Neuron (in vitro differentiated cells): Measurements from ENCODE around the gene PTPRN2.
"Not testable (repeated sequence)": the region's sequence is repeated elsewhere in the genome, so short reads cannot be mapped to it uniquely, and the experiment has no call there.

Experiments
- H2AFZ ChIP-seq: one replicate; pipeline ENCODE4 v1.6.1; 2013; ENCODE audit warnings: low read depth, mild to moderate bottlenecking, inconsistent platforms, low read length, moderate library complexity
- H3K27me3 ChIP-seq: one replicate; pipeline ENCODE4 v1.6.1; 2013; ENCODE audit warnings: low read length; ENCODE audit not compliant: insufficient read depth
- H3K36me3 ChIP-seq: one replicate; pipeline ENCODE4 v1.6.1; 2013; ENCODE audit warnings: low read length; ENCODE audit not compliant: insufficient read depth
- H3K4me1 ChIP-seq: one replicate; pipeline ENCODE4 v1.6.1; 2013; ENCODE audit warnings: low read length; ENCODE audit not compliant: insufficient read depth
- H3K4me3 ChIP-seq: 2 replicates; pipeline ENCODE4 v1.5.1; 2013; ENCODE audit warnings: mild to moderate bottlenecking, low read length, moderate library complexity
- H3K9me3 ChIP-seq: one replicate; pipeline ENCODE4 v1.6.1; 2013; ENCODE audit warnings: low read length

Gene PTPRN2

DNA sequence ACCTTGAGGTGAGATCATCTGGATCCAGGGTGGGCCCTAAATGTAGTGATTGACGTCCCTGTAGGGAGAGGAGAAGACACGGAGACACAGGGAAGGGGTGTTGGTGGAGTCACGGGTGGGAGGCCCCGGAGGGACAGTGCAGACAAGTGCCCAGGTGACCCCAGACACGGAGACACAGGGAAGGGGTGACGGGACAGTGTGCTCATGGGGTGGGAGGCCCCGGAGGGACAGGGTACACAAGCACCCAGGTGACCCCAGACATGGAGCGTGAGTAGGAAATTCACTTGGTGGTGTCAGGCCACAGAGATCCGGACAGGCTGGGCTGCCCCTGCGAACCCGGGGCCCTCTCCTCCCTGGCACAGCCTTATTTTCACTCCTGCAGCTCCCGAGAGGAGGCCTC, 176.9 kb downstream of the PTPRN2 start:
- H3K9me3 ChIP-seq: no peaks in the 10 kb centered on the region
- H3K4me1 ChIP-seq: no peaks in the 10 kb centered on the region
- H3K36me3 ChIP-seq: no peaks in the 10 kb centered on the region
- no peaks in the 10 kb centered on the region for H3K27me3 ChIP-seq
- no peak overlapping the region for H2AFZ ChIP-seq
- H3K4me3 ChIP-seq: no peak overlapping the region

DNA sequence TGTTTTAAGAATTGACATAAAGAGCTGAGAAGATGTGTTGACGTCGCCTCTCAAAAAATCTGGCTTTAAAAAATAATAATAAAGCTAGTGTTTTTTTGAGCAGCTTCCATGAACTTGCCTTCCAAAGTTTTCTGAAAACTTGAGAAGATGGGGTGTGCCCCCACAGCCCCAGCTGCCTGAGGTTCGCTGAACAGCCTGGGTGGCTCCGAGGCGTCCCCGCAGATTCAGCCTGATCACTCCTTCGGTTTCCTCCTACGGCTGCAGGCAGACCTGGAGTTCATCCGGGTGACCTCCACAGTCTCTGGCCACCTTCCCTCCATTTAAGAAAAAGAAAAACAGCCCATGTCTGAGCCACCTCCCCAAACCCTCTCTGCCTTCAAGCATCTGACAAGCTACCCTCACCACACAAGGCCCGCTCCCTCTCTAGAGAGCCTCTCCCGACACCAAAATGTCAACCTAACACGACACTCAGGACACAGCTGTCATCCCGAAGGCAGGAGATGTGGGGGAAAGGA, 177.8 kb downstream of the PTPRN2 start:
- Histone ChIP-seq H3K36me3 (no peaks in the 10 kb centered on the region), H3K27me3 (no peaks in the 10 kb centered on the region), H3K4me3 (no peak overlapping the region), H3K9me3 (no peaks in the 10 kb centered on the region), H3K4me1 (no peaks in the 10 kb centered on the region), H2AFZ (no peak overlapping the region)

DNA sequence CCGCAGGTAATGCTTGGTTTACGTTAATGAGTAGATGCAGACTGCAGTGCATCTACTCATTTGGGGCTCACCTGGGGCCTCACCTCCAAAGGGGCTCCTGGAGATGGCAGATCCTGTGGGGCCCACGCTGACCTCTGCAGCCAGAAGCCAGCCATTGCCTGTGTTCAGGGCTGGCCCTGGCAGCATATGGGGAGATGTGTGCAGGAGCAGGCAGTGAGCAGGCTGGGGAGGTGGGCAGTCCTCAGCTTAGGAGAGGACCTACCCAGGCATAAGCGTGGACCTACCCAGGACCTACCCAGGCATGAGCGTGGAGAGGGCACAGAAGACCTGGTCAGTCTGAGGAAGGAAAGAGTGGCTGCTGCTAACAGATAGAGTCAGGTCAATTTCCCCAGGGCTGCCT, 178.5 kb downstream of the PTPRN2 start:
- no peaks in the 10 kb centered on the region for H3K27me3 ChIP-seq
- H3K4me1 ChIP-seq: no peaks in the 10 kb centered on the region
- no peaks in the 10 kb centered on the region for H3K9me3 ChIP-seq
- no peaks in the 10 kb centered on the region for H3K36me3 ChIP-seq
- no peak overlapping the region for H3K4me3 ChIP-seq
- no peak overlapping the region for H2AFZ ChIP-seq

DNA sequence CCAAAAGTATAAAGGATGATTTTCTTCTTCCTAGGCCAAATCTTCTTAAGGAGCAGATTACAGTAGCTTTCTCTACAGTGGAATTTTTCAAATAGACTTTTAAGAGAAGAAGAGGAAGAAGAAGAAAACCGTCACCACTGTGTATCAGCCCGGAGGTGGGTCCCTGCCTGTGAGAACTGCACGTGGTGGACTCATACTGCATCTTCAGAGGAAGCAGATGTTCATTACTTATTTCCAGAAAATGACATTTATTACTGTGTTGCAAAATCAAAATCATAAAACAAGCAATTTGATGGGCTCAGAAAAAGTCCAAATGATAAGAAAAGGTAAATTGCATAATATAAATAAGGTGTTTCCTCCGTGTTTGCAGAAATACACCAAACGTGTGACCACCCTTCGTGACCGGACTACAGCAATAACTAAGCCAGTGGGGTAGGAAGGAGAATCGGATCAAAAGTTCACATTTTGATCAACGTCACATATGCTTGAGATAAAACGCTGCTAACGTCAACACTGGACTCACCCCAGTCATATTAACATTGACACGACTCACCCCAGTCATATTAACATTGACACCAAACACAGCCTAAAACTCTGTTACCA, 179.2 kb downstream of the PTPRN2 start:
- Histone ChIP-seq H3K36me3 (no peaks in the 10 kb centered on the region), H3K4me1 (no peaks in the 10 kb centered on the region), H3K9me3 (no peaks in the 10 kb centered on the region)

DNA sequence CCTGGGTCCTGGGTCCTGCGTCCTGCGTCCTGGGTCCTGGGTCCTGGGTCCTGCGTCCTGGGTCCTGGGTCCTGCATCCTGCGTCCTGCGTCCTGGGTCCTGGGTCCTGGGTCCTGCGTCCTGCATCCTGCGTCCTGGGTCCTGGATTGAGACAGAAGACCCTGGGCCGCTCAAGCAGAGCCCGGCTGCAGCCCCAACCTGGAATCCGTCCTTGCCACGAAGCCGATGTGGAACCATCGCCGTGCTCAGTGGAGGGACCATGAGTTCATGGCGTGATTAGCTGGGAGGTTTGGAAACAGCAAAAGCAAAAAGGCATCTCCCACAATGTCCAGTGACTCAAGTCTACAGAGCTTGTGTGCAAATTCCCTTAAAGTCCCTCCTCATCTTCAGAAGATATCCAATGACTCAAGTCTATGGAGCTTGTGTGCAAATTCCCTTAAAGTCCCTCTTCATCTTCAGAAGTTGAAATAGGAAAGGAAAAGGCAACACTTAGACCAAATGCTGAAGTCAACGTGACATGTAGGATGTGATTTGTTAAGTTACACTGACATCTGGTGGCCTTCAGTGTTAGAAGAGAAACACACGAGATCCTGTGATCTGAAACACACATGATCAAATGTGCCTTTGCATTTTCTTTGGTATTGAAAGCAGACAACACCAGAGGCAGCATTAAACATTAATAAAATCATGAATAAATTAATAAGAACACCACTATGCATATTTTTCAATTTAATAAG, 179.9 kb downstream of the PTPRN2 start:
- Histone ChIP-seq H3K9me3 (no peaks in the 10 kb centered on the region), H3K36me3 (no peaks in the 10 kb centered on the region), H3K4me1 (no peaks in the 10 kb centered on the region), H3K27me3 (no peaks in the 10 kb centered on the region), H2AFZ (no peak overlapping the region), H3K4me3 (no peak overlapping the region)

More for the DNA sequence above, 179.2 kb downstream of the PTPRN2 start:
- Histone ChIP-seq H3K4me3 (no peak overlapping the region), H2AFZ (no peak overlapping the region), H3K27me3 (no peaks in the 10 kb centered on the region)

DNA sequence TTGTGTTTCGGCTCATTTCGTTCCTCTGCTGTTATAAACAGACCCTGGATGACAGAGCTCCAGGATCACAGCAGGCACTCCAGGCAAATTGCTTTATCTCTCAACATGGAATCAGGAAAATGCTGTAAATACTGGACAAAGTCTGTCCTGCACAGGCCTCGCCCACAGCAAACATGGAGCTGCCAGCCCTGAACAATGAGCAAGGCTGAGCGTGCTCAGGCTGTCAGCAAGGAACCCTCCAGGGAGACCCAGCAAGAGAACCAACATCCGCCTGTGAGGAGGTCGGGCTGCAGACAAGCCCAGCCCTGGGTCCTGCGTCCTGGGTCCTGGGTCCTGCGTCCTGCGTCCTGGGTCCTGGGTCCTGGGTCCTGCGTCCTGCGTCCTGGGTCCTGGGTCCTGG, 180.8 kb downstream of the PTPRN2 start:
- no peak overlapping the region for H2AFZ ChIP-seq
- H3K27me3 ChIP-seq: no peaks in the 10 kb centered on the region
- H3K36me3 ChIP-seq: no peaks in the 10 kb centered on the region
- no peak overlapping the region for H3K4me3 ChIP-seq
- no peaks in the 10 kb centered on the region for H3K4me1 ChIP-seq
- H3K9me3 ChIP-seq: no peaks in the 10 kb centered on the region

DNA sequence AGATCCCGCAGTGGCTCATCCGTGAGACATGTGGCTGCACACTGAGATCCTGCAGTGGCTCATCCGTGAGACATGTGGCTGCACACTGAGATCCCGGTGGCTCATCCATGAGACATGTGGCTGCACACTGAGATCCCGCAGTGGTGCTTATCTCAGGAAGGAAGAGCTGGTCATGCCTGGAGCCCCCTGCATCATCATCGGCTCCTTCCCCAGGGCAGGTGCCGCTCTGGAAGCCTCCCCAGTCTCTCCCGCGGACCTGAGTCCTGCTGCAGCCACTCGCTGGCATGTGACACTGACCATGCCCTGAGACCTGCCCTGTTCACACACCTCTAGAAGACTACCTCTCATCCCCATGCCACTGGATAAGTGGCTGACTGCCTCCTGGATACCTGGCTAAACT, 181.3 kb downstream of the PTPRN2 start:
- no peaks in the 10 kb centered on the region for H3K36me3 ChIP-seq
- H3K4me1 ChIP-seq: no peaks in the 10 kb centered on the region
- H2AFZ ChIP-seq: no peak overlapping the region
- no peaks in the 10 kb centered on the region for H3K27me3 ChIP-seq
- no peak overlapping the region for H3K4me3 ChIP-seq
- H3K9me3 ChIP-seq: no peaks in the 10 kb centered on the region

DNA sequence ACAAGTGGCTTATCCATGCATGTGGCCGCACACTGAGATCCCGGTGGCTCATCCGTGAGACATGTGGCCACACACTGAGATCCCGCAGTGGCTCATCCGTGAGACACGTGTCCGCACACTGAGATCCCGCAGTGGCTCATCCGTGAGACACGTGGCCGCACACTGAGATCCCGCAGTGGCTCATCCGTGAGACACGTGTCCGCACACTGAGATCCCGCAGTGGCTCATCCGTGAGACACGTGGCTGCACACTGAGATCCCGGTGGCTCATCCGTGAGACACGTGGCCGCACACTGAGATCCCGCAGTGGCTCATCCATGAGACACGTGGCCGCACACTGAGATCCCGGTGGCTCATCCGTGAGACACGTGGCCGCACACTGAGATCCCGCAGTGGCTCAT, 181.9 kb downstream of the PTPRN2 start:
- not testable (repeated sequence) for H3K4me1 ChIP-seq, H3K27me3 ChIP-seq, H3K9me3 ChIP-seq, H3K36me3 ChIP-seq, H2AFZ ChIP-seq, H3K4me3 ChIP-seq

DNA sequence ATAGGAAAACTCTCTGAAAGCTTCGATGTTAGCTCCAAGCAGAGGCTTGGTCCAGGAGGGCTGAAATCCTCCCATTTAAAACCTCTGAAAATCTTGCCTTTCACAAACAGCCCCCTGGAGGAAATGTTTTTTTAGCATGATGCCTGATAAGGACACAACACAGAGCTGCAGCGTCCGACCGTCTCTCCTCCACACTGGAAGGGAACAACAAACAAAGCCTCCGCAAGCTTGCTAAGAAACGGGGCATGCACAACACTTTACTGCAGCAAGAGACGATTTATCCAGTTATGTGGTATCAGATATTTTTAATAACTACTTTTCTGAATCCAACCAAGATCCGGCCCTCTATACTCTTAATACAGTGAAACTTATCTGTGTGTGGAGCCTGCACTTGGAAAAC, 182.3 kb downstream of the PTPRN2 start:
- no peaks in the 10 kb centered on the region for H3K9me3 ChIP-seq
- H3K36me3 ChIP-seq: no peaks in the 10 kb centered on the region
- no peaks in the 10 kb centered on the region for H3K27me3 ChIP-seq
- no peak overlapping the region for H3K4me3 ChIP-seq
- H2AFZ ChIP-seq: no peak overlapping the region
- H3K4me1 ChIP-seq: no peaks in the 10 kb centered on the region

DNA sequence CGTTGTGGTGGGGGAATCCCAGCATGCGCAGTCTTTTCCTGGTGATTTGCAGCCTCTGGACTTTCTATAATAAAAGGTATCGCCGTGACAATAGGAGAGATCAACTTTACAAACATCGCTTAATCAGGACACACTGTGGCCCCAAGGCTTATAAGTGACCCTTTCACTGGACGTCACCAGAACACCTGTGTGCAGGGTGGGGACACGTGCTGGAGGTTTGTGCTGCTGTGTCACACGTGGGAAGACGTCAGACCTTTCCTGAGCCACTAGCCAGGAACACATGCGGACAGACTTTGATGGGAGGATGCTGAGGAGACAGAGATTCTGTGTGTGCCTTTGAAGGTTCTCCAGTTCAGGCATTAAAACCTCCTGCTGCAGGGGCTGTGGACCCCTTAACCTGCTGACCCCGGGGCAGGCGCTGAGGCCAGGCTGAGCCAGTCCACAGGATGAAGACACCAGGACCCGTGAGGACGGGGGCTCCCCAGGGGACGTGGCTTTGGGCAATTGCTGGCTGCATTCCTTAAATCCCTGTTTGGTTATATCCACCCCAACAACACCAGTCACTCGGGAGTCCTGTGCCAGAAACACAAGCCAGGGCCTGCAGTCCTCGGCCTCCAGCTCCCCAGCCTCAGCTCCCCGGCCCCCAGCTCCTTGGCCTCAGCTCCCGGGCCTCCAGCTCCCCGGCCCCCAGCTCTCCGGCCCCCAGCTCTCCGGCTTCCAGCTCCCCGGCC, 183.4 kb downstream of the PTPRN2 start:
- H3K27me3 ChIP-seq: no peaks in the 10 kb centered on the region
- H3K36me3 ChIP-seq: no peaks in the 10 kb centered on the region
- H3K4me1 ChIP-seq: no peaks in the 10 kb centered on the region
- no peak overlapping the region for H2AFZ ChIP-seq
- H3K4me3 ChIP-seq: no peak overlapping the region
- no peaks in the 10 kb centered on the region for H3K9me3 ChIP-seq

DNA sequence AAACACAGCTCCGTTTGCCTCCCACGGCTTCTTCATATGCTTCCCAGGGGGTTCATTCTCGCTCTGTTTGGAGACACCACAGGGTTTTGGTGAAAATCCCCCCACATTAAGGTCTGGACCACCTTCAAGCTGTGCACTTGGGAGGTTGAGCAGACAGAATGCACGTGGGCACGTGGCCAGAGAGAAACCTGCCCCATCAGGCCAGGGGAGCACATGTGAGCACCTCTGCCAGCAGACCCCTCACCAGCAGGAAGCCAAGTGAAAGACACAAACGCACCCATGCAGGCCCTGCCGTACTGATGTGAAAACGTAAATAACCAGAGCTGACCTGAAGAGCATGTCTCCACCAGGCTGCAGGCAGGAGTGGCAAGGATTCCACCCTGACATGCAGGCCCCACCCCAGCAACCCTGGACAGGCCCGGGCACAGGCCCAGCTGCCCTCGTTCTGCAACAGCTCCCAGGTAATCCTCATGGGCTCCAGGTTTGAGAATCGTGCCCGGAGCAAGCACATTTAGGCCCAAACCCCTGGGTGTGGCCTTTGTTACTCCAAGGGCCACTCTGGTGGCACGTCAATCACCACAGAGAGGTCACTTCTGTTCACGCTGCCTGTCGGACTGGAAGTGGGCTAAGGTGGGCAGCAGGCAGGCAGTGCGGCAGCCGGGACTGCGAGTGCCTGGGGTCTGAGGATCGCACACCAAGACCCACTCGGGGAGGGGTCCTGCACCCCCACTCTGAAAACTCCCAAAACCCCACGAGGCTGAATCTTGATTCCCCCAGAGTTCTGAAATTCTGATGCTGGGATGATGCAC, 184.4 kb downstream of the PTPRN2 start:
- no peaks in the 10 kb centered on the region for H3K36me3 ChIP-seq
- no peaks in the 10 kb centered on the region for H3K27me3 ChIP-seq
- no peak overlapping the region for H3K4me3 ChIP-seq
- H3K9me3 ChIP-seq: no peaks in the 10 kb centered on the region
- no peaks in the 10 kb centered on the region for H3K4me1 ChIP-seq
- no peak overlapping the region for H2AFZ ChIP-seq

DNA sequence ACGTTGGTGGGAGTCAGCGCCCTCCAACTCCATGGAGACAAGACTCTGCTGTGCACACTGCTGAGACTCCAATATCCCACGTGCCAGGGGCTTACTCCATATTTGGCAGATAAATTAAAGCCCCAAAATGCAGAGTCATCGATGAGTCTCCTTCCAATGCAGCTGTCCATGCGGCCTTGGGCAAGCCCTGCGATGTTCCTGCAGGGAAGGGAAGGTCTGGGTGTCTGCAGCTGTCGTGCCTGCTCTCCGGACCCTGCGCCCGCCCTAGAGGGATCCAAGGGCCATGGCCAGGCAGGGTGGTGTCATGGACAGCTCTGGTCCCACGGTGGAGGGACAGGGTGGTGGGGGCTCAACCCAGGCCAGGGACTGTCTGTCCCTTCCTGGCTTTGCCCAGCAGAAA, 185.2 kb downstream of the PTPRN2 start:
- Histone ChIP-seq H3K9me3 (no peaks in the 10 kb centered on the region), H3K4me3 (no peak overlapping the region), H3K36me3 (no peaks in the 10 kb centered on the region), H2AFZ (no peak overlapping the region), H3K27me3 (no peaks in the 10 kb centered on the region), H3K4me1 (no peaks in the 10 kb centered on the region)

DNA sequence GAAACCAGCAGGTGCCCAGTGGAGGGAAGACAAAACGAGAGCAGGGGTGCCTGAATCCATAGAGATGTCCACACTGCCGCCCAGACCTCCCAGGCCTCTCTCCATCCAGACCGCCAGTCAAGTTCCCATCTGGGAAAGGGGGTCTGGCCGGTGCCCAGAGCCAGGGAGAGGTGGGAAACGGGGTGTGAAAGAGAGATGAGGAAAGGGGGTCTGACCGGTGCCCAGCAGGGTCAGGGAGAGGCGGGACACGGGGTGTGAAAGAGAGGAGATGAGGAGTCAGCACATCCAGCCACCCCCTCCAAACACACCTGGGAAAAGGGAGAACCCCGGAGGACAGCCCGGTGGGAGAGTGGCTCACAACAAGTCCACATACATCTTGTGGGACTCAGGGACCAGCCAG, 185.8 kb downstream of the PTPRN2 start:
- H3K27me3 ChIP-seq: no peaks in the 10 kb centered on the region
- H3K4me1 ChIP-seq: no peaks in the 10 kb centered on the region
- no peaks in the 10 kb centered on the region for H3K36me3 ChIP-seq
- H3K9me3 ChIP-seq: no peaks in the 10 kb centered on the region
- H2AFZ ChIP-seq: no peak overlapping the region
- H3K4me3 ChIP-seq: no peak overlapping the region
